ENCODE data around the gene PALM2AKAP2.
A peak's percentile ranks its signal among the peaks of the same experiment; 100 is the strongest.
"Not testable (repeated sequence)": the region's sequence is repeated elsewhere in the genome, so short reads cannot be mapped to it uniquely, and the experiment has no call there.

The PALM2AKAP2 gene

DNA sequence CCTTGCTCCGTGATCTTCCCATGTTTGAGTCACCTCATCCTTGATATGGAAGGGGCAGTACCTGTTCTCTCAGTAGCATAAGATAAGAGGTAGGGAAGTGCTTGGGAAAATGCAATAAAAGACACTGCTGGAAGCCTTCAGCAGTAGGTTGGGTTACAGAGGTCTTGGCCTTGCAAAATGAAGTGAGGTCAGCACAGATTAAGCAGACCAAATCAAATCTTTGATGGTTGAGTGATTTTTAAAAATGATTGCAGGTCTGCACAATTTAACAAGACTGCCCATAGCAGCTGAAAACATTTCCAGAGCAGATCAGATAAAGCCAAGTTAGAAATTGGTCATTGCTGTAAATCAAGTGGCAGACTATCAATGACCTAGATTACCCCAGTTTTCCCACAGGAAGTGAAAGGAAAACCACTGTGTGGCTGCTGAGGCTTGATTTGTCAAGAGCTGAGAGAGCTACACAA lies 32.9 kb downstream of the PALM2AKAP2 start:
- Histone ChIP-seq H3K4me3 (ENCODE audit: low read depth in 1 of 5, low read length in 5 of 5) (no peak overlapping the region), H3K27me3 (ENCODE audit: control insufficient read depth in 5 of 5, insufficient read depth in 4 of 5, low read length in 5 of 5) (no peaks in the 10 kb centered on the region), H3K4me1 (ENCODE audit: control insufficient read depth in 5 of 5, insufficient read depth in 5 of 5, low read length in 5 of 5) (peaks cover 13 to 32% (median 32%) of the 10 kb centered on the region in 5 donors), H3K9me3 (ENCODE audit: control insufficient read depth in 5 of 5, low read length in 5 of 5) (no peaks in the 10 kb centered on the region), H3K36me3 (ENCODE audit: control insufficient read depth in 5 of 5, insufficient read depth in 5 of 5, low read length in 5 of 5) (no peaks in the 10 kb centered on the region), H3K9ac (ENCODE audit: low read length in 5 of 5) (no peak overlapping the region), H3K27ac (ENCODE audit: low read depth, low read length) (peak overlapping the region; percentile 55)

- Histone ChIP-seq H3K4me1 (ENCODE audit: control insufficient read depth in 5 of 5, insufficient read depth in 5 of 5, low read length in 5 of 5) (peaks cover 15 to 37% (median 32%) of the 10 kb centered on the region in 5 donors), H3K27ac (ENCODE audit: low read depth, low read length) (peak overlapping the region; percentile 55), H3K36me3 (ENCODE audit: control insufficient read depth in 5 of 5, insufficient read depth in 5 of 5, low read length in 5 of 5) (no peaks in the 10 kb centered on the region)
Observed at GRCh38 chr9:109813303-109813702, 33.3 kb downstream of the PALM2AKAP2 start.

GRCh38 chr9:109813829-109814228 lies 33.8 kb downstream of the PALM2AKAP2 start:
- Histone ChIP-seq H3K4me1 (ENCODE audit: control insufficient read depth in 5 of 5, insufficient read depth in 5 of 5, low read length in 5 of 5) (peaks cover 15 to 37% (median 32%) of the 10 kb centered on the region in 5 donors), H3K27ac (ENCODE audit: low read depth, low read length) (peak overlapping the region; percentile 55), H3K36me3 (ENCODE audit: control insufficient read depth in 5 of 5, insufficient read depth in 5 of 5, low read length in 5 of 5) (no peaks in the 10 kb centered on the region), H3K4me3 (ENCODE audit: low read depth in 1 of 5, low read length in 5 of 5) (no peak overlapping the region), H3K9me3 (ENCODE audit: control insufficient read depth in 5 of 5, low read length in 5 of 5) (no peaks in the 10 kb centered on the region), H3K27me3 (ENCODE audit: control insufficient read depth in 5 of 5, insufficient read depth in 4 of 5, low read length in 5 of 5) (no peaks in the 10 kb centered on the region), H3K9ac (ENCODE audit: low read length in 5 of 5) (no peak overlapping the region)

More at GRCh38 chr9:109813303-109813702, 33.3 kb downstream of the PALM2AKAP2 start:
- no peak overlapping the region for H3K4me3 ChIP-seq (ENCODE audit: low read depth in 1 of 5, low read length in 5 of 5)
- no peak overlapping the region for H3K9ac ChIP-seq (ENCODE audit: low read length in 5 of 5)
- H3K9me3 ChIP-seq (ENCODE audit: control insufficient read depth in 5 of 5, low read length in 5 of 5) = no peaks in the 10 kb centered on the region
- H3K27me3 ChIP-seq (ENCODE audit: control insufficient read depth in 5 of 5, insufficient read depth in 4 of 5, low read length in 5 of 5) = no peaks in the 10 kb centered on the region

DNA sequence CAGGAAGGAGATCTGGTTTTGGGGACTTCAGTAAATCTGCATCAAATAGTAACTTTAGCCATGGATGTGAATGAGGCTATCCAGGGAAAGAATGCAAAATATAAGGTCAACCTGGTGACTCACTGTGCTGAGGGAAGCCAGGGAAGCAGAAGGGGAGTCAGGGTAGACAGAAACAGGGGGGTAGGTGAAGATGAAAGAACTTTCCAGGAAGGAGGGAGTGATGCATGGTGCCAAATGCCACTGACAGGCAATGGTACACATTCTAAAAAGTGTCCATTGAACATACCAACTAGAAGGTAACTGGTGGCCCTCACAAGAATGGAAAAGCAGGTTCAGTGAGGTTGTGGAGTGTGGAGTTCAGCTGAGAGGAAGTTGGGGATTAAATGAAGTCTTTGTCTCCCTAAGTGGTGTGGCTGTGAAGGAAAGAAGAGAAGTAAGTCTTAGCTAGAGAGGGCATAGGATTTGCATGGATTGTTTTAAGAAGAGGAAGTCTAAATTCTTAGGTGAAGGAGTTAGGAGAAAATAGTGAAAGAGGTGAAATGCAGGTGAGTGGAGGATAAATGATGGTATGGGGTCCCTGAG lies 35.5 kb downstream of the PALM2AKAP2 start:
- peak overlapping the region; percentile 87 for H3K27ac ChIP-seq (ENCODE audit: low read depth, low read length)
- peaks cover 15 to 37% (median 32%) of the 10 kb centered on the region in 5 donors for H3K4me1 ChIP-seq (ENCODE audit: control insufficient read depth in 5 of 5, insufficient read depth in 5 of 5, low read length in 5 of 5)
- no peaks in the 10 kb centered on the region for H3K9me3 ChIP-seq (ENCODE audit: control insufficient read depth in 5 of 5, low read length in 5 of 5)
- no peak overlapping the region for H3K9ac ChIP-seq (ENCODE audit: low read length in 5 of 5)
- H3K36me3 ChIP-seq (ENCODE audit: control insufficient read depth in 5 of 5, insufficient read depth in 5 of 5, low read length in 5 of 5) = no peaks in the 10 kb centered on the region
- H3K4me3 ChIP-seq (ENCODE audit: low read depth in 1 of 5, low read length in 5 of 5) = no peak overlapping the region
- H3K27me3 ChIP-seq (ENCODE audit: control insufficient read depth in 5 of 5, insufficient read depth in 4 of 5, low read length in 5 of 5) = no peaks in the 10 kb centered on the region

DNA sequence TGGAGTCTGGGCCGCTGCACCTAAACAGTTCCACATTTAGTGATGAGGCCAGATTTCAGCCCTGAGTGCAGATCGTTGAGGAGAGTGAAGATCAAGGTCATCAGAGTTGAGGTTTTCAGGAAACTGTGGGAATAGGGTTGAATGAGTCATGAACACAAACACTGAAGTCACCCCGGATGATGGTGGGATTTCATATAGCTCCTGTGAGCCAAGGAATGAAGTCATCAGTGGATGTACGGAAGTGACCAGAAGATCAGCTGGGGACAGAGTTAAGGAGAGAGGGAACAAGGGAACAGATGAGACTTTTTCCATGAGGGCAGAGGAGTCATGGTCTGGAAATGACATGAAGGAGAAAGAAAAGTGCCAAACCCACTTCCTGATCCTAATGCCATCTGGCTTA lies 36.5 kb downstream of the PALM2AKAP2 start:
- Histone ChIP-seq H3K27ac (ENCODE audit: low read depth, low read length) (peak overlapping the region; percentile 87), H3K9ac (ENCODE audit: low read length in 5 of 5) (peak overlapping the region in 2 of 5 donors; percentile 2 to 73), H3K4me1 (ENCODE audit: control insufficient read depth in 5 of 5, insufficient read depth in 5 of 5, low read length in 5 of 5) (peaks cover 15 to 39% (median 32%) of the 10 kb centered on the region in 5 donors), H3K36me3 (ENCODE audit: control insufficient read depth in 5 of 5, insufficient read depth in 5 of 5, low read length in 5 of 5) (no peaks in the 10 kb centered on the region), H3K27me3 (ENCODE audit: control insufficient read depth in 5 of 5, insufficient read depth in 4 of 5, low read length in 5 of 5) (no peaks in the 10 kb centered on the region), H3K4me3 (ENCODE audit: low read depth in 1 of 5, low read length in 5 of 5) (no peak overlapping the region), H3K9me3 (ENCODE audit: control insufficient read depth in 5 of 5, low read length in 5 of 5) (no peaks in the 10 kb centered on the region)

- Histone ChIP-seq H3K4me3 (ENCODE audit: low read depth in 1 of 5, low read length in 5 of 5) (no peak overlapping the region), H3K36me3 (ENCODE audit: control insufficient read depth in 5 of 5, insufficient read depth in 5 of 5, low read length in 5 of 5) (no peaks in the 10 kb centered on the region), H3K27me3 (ENCODE audit: control insufficient read depth in 5 of 5, insufficient read depth in 4 of 5, low read length in 5 of 5) (no peaks in the 10 kb centered on the region), H3K4me1 (ENCODE audit: control insufficient read depth in 5 of 5, insufficient read depth in 5 of 5, low read length in 5 of 5) (peaks cover 13 to 38% (median 33%) of the 10 kb centered on the region in 5 donors), H3K9me3 (ENCODE audit: control insufficient read depth in 5 of 5, low read length in 5 of 5) (no peaks in the 10 kb centered on the region), H3K27ac (ENCODE audit: low read depth, low read length) (peak overlapping the region; percentile 87), H3K9ac (ENCODE audit: low read length in 5 of 5) (peak overlapping the region in 2 of 5 donors; percentile 29 to 73)
Observed at GRCh38 chr9:109817146-109817845, 37.3 kb downstream of the PALM2AKAP2 start.

DNA sequence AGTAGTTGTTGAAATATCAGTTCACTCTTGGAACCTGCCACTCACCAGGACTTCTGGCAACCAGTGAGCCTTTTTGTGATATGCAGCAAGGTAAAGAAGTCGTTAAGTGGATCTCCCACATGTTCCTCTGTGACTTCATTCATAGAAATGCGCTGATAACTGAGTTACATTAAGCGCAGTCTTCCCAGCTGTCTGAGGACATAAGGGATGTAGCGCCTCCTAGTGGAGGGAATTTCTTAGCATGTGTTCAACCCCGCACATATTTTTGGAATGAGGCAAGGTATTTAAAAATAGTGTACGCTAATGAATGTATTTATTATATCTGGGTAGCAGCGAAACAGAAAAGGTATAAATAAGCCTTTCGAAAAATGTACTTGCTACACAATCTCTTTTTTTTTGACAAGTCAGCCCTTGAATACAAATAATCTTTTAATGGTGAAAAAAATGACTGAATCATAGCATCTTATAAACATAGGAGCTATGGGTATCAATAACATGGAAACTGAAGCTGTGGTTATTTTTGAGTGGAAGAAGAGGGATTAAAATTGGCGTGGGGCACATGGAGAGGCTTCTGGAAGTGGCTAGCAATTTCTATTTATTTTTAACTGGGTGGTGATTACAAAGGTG lies 38.0 kb downstream of the PALM2AKAP2 start:
- peak overlapping the region in 2 of 5 donors; percentile 29 to 73 for H3K9ac ChIP-seq (ENCODE audit: low read length in 5 of 5)
- peaks cover 10 to 31% (median 26%) of the 10 kb centered on the region in 5 donors for H3K4me1 ChIP-seq (ENCODE audit: control insufficient read depth in 5 of 5, insufficient read depth in 5 of 5, low read length in 5 of 5)
- no peak overlapping the region for H3K4me3 ChIP-seq (ENCODE audit: low read depth in 1 of 5, low read length in 5 of 5)
- H3K27me3 ChIP-seq (ENCODE audit: control insufficient read depth in 5 of 5, insufficient read depth in 4 of 5, low read length in 5 of 5) = no peaks in the 10 kb centered on the region
- H3K9me3 ChIP-seq (ENCODE audit: control insufficient read depth in 5 of 5, low read length in 5 of 5) = no peaks in the 10 kb centered on the region
- no peaks in the 10 kb centered on the region for H3K36me3 ChIP-seq (ENCODE audit: control insufficient read depth in 5 of 5, insufficient read depth in 5 of 5, low read length in 5 of 5)
- H3K27ac ChIP-seq (ENCODE audit: low read depth, low read length) = peak overlapping the region; percentile 87

- Histone ChIP-seq H3K27me3 (ENCODE audit: control insufficient read depth in 5 of 5, insufficient read depth in 4 of 5, low read length in 5 of 5) (no peaks in the 10 kb centered on the region), H3K27ac (ENCODE audit: low read depth, low read length) (peak overlapping the region; percentile 26), H3K4me1 (ENCODE audit: control insufficient read depth in 5 of 5, insufficient read depth in 5 of 5, low read length in 5 of 5) (peaks cover 3 to 29% (median 19%) of the 10 kb centered on the region in 5 donors), H3K9ac (ENCODE audit: low read length in 5 of 5) (no peak overlapping the region), H3K4me3 (ENCODE audit: low read depth in 1 of 5, low read length in 5 of 5) (no peak overlapping the region), H3K9me3 (ENCODE audit: control insufficient read depth in 5 of 5, low read length in 5 of 5) (no peaks in the 10 kb centered on the region), H3K36me3 (ENCODE audit: control insufficient read depth in 5 of 5, insufficient read depth in 5 of 5, low read length in 5 of 5) (no peaks in the 10 kb centered on the region)
Observed at GRCh38 chr9:109821711-109822110, 41.7 kb downstream of the PALM2AKAP2 start.

GRCh38 chr9:109825383-109825782 lies 45.4 kb downstream of the PALM2AKAP2 start:
- H3K27ac ChIP-seq (ENCODE audit: low read depth, low read length); H3K9me3 ChIP-seq (ENCODE audit: control insufficient read depth in 5 of 5, low read length in 5 of 5); H3K27me3 ChIP-seq (ENCODE audit: control insufficient read depth in 5 of 5, insufficient read depth in 4 of 5, low read length in 5 of 5): not testable (repeated sequence)

GRCh38 chr9:109826559-109826958 lies 46.6 kb downstream of the PALM2AKAP2 start:
- Histone ChIP-seq H3K27me3 (ENCODE audit: control insufficient read depth in 5 of 5, insufficient read depth in 4 of 5, low read length in 5 of 5) (no peaks in the 10 kb centered on the region), H3K4me3 (ENCODE audit: low read depth in 1 of 5, low read length in 5 of 5) (no peak overlapping the region), H3K4me1 (ENCODE audit: control insufficient read depth in 5 of 5, insufficient read depth in 5 of 5, low read length in 5 of 5) (peaks cover 1 to 19% (median 5%) of the 10 kb centered on the region in 5 donors), H3K27ac (ENCODE audit: low read depth, low read length) (no peak overlapping the region), H3K9me3 (ENCODE audit: control insufficient read depth in 5 of 5, low read length in 5 of 5) (no peaks in the 10 kb centered on the region), H3K36me3 (ENCODE audit: control insufficient read depth in 5 of 5, insufficient read depth in 5 of 5, low read length in 5 of 5) (no peaks in the 10 kb centered on the region), H3K9ac (ENCODE audit: low read length in 5 of 5) (no peak overlapping the region)

More at GRCh38 chr9:109825383-109825782, 45.4 kb downstream of the PALM2AKAP2 start:
- not testable (repeated sequence) for H3K4me3 ChIP-seq (ENCODE audit: low read depth in 1 of 5, low read length in 5 of 5); H3K36me3 ChIP-seq (ENCODE audit: control insufficient read depth in 5 of 5, insufficient read depth in 5 of 5, low read length in 5 of 5); H3K9ac ChIP-seq (ENCODE audit: low read length in 5 of 5)
- peaks cover 0 to 16% (median 8%) of the 10 kb centered on the region in 5 donors for H3K4me1 ChIP-seq (ENCODE audit: control insufficient read depth in 5 of 5, insufficient read depth in 5 of 5, low read length in 5 of 5)

Data from subcutaneous abdominal adipose tissue (tissue), 5 donors.